Ecto neural progenitor cell (in vitro differentiated cells): ENCODE measurements around the gene EMID1.
"Not testable (repeated sequence)": the region's sequence is repeated elsewhere in the genome, so short reads cannot be mapped to it uniquely, and the experiment has no call there.

Experiments used
- DNase-seq: peaks from one replicate; pipeline ENCODE4 v3.0.0-alpha.2; 2018; ENCODE audit warnings: low spot score

The EMID1 gene

DNA sequence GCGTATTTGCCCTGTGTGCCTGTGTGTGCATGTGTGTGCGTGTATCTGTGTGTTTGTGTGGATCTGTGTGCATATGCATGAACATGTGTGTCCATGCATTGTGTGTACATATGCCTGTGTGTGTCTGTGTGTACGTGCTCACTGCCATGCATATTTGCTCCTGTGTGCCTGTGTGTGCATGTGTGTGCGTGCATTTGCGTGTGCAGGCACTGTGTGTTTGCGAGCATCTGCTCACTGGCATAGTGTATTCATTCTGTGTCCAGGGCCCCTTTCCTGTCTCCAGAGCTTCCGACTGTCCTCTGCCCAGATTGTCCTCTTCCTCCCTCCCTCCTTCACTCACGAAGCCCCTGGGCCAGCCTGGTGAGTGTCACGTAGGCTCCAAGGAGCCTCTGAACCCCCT is 5.8 kb downstream of the EMID1 start:
- DNase-seq: no peak

DNA sequence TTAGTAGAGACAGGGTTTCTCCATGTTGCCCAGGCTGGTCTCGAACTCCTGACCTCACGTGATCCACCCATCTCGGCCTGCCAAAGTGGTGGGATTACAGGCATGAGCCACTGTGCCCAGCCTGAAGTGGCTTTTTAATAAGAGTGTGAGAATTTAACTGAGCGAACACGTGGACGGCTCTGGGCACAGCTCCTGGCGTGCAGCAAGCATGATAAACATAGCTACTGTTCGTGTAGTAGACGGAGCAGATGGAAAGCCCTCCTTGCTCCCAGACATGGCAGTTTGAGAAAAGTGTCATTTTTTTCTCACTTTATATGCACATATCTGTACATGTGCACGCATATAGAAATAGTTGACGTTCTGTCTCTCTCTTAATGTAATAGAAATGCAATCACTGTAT is 7.0 kb downstream of the EMID1 start:
- no peak for DNase-seq

DNA sequence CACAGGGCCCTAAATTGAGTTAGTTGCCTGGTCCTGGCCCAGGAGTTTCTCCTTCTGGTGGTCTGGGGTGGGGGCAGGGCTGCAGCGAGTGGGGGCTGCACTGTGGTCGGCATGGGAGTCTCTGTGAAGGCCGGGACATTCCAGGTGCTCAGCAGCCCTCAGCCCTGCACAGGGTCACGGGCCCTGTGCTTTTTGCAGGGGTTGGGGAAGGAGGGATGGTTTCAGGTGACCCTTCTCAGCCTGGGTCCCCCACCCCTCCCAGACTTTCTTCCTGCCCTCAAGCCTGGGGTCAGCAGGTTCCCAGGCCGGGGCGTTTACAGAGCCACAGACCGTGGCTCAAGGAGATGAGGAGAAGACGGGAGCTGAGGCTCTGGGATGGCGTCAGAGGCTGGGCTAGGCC is 7.8 kb downstream of the EMID1 start:
- DNase-seq: no peak

DNA sequence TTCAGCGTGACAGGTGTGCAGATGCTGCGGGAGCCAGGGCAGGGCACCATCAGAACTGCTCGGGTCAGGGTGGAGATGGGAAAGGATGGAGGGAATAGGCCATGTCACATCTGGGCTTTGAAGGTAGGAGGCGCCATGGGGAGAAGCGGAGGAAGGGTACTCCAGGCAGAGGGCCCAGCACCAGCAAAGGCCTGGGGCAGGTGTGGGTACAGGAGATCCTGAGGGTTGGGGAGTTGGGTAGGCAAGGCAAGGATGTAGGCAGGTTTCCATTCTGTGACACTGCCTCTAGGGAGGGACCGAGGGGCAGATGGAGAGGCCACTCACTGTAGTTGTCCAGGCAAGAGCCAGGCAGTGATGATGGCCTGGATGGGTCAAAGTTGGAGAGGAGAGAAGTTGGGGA is 8.5 kb downstream of the EMID1 start:
- DNase-seq: no peak

DNA sequence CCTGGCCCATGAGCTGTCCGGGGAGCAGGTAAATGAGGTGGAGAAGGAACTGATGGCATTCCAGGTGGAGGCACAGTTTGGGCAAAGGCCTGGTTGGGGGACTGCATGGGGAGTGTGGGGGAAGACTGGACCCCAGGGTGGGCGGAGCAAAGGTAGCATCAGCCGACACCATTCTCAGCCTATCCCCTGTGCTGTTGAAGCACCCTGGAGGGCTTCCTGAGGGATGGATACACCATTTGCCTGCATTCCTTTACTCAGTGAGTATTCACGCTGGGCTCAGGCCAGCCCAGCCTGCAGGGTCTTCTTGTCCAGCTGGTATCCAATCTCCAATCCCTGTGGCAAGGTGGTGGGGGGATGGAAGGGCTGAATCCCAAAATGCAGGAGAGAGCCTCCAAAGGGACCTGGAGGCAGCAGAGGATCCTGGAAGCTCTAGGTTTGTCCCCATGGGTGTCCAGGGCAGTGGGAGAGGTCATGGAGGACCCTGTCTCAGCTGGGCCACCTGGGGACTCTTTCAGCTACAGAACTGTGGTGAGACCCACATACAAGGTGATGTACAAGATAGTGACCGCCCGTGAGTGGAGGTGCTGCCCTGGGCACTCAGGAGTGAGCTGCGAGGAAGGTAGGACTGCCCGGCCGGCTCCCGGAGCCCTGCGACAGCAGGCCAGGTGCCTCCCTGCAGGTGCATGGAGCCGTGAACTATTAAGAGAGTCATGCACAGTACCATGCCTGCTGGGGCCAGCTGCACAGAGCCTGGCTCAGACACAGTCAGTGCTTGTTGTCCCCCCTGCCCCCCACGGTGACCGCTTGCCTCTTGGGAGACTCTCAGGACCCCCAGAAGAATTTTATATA is 9.5 kb downstream of the EMID1 start:
- DNase-seq: no peak

DNA sequence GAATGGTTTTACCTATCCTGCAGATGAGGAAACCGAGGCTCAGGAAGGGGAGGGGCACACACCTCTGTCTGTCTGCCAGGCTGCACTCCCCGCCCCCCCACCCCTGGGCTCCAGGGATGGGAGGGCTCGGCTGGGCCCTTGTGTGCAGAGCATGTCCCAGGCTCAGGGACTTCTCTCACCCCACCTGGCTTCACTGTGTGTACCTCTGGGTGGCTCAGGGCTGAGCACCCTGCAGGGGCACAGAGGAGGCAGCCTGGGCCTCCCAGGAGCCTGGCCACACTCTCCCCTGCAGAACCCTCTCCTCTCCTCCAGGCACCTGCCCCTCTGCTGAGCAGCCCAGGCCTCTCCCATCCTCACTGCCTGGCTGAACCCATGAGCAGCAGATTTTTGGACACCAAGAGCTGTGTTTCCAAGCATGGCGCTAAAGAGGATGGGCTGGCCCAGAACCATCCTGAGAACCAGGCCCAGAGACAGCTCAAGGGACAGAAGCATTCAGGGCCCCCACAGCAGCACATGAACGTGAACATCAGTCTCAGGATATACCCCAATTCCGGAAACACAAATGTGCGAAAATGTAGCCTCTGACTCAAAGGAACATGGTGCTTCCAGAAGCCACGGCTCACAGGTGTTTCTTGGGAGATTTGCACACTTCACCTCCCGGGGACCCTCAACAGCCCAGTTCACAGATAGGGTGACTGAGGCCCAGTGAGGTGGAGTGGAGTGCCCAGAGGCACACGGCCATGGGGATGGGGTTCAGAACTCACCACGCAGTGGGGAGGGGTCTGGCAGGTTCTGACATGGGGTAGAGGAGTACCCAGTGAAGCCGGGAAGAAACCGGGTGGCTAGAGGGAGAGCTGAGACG is 10.5 kb downstream of the EMID1 start:
- DNase-seq: no peak

DNA sequence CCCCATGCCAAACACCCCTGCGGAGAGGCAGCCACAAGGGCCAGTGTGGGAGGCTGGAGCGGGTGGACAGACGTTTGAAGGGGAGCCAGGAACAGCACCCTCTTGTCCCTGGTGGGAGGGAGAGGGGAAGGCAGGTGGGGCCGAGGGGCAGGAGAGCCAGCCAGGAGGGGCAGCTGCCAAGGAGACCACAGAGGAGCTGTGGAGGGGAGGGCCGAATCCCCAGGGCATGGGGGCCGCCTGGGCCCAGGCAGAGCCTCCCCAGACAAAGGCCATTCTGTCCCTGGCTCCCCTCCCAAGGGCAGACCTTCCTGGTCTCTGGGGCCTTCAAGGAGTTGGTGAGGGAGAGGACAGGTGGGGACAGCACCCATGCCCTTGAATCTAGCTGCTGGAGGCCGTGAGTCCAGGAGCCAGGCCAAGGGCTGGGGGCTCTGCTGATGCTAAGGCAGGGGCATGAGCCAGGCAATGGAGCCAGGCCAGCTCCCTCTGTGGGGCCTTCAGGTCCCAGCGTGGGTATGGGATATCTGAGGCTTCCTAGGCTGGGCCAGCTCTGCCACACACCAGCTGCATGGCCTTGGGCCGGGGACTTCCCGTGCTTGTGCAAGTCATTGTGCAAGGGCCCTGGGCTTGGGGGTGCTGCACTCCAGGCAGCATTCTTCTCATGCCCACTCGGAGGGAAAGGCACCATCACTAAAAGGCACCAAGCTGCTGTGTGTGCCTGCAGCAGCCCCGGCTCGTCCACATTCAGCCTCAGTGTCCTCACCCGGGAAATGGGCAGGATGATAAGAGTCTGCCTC is 11.4 kb downstream of the EMID1 start:
- DNase-seq: no peak

DNA sequence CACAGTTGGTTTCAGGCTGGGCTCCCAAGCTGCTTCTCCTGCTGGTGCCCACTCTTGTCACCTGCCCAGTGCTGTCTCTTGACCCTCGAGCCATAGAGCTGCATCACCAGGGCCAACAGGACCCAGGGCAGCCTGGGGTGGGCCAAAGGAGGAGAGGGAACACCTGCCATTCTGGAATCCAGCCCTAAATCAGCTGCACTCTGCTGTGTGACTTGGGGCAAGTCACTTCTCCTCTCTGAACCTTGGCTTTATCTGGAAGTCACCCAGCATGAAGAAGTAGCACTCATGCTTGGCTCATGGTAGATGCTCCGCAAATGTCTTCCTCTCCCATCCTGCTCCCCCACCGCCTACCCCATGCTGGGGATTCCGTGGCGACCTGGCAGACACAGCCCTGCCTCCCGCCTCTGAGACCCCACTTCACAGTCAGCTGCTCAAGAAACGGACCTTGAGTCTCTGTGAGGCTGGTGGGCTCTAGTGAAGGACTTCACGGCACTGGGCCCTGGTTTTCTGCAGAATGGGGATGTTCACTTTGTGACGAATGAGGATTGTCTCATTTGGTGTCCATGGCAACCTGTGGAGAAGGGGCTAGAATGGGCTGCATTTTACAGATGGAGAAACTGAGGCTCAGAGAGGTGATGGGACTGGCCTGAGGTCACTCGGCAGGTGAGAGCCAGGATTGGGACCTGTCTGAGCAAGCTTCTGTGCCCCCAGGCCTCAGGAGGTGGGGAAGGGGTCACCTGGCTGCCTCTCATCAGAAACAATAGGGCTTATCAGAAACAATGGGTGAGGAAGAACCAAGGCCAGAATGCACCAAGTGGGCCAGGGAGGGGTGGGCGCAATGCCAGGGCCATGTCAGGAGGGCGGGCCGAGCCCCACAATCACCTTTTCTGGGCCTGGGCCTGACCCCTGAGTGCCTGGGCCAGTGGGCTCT is 12.4 kb downstream of the EMID1 start:
- DNase-seq: no peak

DNA sequence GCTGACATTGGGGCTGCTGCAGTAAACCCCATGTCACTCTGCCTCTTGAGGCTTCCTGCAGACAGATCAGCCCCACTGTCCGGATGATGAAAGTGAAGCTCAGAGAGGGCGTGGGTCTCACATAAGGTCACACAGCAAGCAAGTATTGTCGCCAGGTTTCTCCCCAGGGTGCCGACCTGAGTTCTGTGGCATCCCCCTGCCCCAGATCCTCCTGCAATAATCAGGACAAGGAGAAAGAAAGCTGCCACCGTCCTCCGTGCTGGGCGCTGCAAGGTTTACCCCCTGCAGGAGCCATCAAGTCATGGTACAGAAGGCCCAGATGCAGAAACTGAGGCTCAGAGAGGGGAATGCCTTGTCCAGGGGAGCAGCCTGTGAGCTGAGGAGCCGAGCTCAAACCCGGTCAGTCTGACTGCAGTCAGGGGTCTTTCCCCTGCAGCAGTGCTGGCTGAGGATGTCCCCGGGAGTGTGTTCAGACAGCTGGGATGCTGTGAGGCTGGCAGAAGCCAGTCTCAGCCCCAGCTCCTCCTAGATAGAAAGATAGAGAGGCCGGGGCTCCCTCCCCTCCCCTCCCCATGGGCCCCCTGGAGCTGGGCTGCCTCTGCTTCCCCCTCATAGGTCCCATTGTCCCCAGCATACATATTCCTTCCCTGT is 13.2 kb downstream of the EMID1 start:
- no peak for DNase-seq

DNA sequence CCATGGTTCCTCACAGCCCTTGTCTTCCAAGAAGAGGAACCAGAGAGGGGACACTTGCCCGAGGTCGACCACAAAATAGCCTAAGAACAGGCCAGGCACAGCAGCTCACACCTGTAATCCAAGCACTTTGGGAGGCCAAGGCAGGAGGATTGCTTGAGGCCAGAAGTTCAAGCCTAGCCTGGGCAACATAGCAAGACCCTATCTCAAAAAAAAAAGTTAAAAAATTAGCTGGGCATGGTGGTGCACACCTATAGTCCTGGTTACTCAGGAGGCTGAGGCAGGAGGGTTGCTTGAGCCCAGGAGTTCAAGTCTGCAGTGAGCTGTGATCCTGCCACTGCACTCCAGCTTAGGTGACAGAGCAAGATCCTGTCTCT is 13.7 kb downstream of the EMID1 start:
- not testable (repeated sequence) for DNase-seq

DNA sequence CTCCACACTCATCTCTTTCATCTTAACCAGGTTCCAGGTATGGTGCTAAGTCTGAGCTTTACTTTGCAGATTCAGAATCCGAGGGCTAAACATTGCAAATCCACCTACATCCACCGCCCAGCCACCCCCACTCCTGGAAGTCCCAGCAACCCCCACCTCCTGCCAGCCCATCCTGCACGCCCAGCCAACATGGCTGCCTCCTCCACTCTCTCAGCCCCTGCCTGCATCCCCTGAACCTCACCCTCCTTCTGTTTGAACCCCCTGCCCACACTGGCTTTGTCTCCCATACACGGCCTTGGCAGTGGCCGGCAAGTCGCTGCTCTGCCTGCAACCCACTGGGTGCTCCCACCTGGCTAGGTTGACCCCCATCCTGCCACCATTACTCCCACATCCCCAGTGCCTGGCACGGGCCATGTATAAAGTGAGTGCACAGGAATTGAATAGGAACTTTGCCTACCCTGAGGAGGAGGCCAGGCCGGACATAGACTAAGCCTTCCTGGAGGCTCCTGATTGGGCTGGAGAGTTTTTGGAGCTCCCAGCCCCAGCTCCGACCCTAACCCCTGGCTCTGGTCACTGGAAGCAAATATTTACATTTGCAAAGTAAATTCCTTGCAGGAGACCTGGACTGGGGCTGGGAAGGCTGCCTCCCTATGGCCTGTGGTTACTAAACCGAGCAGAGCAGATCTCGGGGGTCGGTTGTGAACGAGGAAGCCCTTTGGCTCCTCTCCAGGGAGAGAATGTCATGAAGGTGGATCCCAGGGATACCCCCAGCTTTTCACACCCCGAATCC is 14.4 kb downstream of the EMID1 start:
- no peak for DNase-seq

DNA sequence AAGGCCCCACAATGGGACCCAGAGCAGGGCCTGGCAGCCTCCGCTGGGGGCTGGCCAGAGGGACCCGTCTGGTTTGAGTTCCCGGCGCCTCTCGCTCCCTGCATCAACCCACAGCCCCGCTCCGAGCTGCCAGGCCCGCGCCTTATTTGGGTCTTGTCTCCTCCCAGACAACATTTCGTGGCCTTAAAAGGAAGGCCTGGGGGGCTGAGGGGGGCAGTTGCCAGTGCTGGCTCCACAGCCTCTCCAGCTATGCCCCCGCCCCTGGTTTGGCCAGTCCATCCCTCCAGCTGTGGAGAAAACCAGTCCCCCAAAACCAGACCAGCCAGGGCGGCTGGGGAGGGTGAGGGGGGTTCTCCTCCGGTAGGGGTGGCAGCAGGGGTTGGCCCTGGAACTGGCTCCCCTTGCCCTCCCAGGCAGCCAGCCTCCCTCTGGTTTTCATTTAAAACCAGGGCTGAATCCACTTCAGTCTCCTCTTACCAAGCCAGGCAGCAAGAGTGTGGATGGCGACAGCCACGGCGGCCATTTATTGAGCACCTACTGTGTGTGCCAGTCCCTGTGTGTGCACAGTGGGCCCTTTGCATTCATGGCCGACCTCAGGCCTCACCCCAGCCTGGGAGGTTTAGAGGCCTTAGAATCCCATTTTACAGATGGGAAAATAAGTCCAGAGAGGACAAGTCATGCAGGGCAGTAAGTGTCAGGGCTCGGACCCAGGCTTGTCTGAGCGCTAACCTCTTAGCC is 18.6 kb downstream of the EMID1 start:
- DNase-seq: no peak

DNA sequence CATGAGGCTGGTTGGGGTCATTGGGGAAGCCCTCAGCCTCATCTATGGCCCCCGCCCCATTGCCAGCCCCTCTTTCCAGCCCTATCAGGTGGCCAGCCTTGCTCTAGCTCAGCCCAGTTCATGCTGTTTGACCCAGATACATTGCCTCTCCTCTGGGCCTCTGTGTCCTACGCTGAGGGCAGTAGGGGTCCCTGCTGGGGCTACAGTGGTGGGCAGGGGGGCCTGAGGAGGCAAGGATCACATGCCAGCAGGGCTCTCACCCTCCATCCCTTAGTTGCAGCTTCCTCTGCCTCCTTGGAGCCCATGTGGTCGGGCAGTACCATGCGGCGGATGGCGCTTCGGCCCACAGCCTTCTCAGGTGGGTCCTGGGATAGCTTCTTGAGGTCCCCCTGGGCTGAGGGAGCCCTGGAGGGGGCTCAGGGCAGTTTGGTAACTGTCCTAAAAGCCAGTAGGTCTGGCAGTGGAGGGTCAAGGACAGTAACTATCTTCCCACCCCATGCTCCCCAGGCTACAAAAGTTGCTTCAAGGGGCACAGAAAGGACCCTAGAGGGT is 19.2 kb downstream of the EMID1 start:
- no peak for DNase-seq

DNA sequence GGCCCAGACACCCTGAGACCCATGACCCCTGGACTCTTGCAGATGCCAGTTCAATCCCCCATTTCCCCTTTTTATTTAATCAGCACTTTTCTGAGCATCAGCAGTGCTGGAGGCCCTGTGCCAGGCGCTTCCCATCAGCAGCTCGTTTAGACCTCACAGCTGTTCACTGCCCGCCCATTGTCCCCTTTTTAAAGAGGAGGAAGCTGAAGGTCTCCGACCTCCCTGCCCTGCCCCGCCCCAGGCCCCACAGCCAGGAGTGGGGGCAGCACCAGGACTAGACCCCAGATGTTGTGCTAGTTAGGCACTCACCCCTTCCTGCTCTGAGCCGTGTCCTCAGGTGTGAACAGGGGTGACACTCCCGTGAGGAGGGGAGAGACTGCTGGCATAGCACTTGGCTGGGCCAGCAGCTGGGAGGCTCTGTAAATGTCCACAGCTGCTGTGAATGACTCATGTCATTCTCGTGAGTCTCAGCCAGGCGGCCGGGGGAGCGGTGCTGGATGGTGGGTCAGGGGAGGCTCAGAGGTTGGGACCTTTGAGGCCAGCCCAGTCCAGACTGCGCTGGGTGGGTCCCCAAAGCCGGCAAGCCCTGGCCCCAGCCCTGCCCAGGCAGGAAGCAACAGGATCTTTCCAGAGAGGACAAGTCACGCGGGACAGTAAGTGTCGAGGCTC is 19.9 kb downstream of the EMID1 start:
- no peak for DNase-seq

DNA sequence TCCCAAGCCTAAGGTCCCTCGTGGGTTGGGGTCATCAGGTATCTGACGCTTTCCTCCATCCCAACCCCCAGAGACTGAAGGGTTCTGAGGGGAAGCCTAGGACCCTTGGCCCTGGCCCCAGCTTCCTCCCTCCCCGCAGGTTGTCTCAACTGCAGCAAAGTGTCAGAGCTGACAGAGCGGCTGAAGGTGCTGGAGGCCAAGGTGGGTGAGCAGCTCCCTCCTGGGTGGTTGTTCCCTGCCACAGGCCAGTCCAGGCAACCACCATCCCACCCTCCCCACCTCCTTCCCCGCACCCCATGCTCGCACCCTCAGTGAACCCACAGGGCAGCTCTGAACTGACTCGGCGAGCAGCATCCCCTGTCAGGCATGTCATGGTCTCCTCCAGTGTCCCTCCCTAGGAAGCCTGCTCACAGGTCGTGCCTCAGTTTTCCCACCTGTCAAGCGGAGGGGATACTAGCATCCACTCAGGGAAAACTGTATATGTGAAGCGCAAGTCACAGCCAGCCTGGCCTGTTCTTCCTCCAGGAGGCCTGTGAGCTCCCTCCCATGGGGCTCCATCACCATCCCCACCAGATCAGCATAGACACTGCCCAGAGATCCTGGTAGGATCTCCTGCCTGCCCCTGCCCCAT is 20.8 kb downstream of the EMID1 start:
- no peak for DNase-seq

DNA sequence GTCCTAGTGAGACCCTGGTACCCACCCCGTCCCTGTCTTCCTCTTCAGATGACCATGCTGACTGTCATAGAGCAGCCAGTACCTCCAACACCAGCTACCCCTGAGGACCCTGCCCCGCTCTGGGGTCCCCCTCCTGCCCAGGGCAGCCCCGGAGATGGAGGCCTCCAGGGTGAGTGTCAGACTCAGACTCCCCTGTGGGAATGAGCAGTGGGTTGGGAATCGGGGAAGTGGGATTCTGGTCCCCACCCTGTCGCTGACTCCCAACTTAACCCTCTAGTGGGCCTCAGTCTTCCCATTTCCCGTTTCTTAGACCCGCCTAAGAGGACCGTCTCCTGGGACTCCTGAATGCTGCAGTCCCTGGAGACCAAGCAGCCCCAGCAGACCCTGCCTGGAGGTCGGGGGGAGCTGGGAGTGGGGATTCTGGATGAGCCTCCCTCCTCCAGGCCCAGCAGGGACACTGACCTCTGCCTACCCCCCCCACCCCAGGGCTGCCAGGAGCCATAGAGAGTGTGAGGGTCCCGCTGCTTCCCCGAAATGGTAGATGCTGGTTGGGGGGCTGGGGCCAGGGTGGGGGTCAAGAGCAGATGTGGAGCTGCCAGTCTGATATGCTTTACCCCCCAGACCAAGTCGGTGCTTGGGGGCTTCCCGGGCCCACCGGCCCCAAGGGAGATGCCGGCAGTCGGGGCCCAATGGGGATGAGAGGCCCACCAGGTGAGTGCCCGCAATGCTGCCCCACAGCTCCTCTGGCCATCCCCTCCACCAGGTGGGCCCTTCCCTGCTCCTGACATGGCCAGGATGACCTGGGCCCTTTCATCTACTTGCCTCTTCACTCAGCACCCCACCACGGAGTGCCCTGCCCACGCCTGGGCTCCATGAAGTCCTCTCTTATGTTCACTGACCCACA is 25.5 kb downstream of the EMID1 start:
- no peak for DNase-seq
